ENCODE results near the gene DNAJC7.

DNAJC7 gene

DNA sequence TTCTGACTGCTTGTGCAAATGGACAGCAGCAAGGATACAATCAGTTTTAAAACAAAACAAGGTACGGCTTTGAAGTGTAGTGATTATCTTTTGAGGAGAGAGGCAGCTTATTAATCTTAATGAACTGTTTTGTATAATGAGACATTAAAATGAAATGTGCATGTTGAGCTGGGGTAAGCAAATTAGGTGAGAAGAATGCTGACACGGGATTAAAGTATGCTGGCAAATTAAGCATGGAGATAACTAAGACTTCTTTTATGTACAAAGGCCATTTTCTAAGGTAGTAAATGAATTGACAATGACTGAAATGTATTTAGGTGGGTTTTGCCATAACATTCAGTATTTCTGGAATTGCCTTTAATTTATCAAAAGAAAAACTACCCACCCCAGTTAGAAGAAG, 18.7 kb downstream of the DNAJC7 start (continued):
- TF ChIP-seq SNAI2 (CRISPR knock-in tag; IDR thresholded peaks at IDR 0.05) (no peak), ZFP3 (CRISPR knock-in tag; IDR thresholded peaks at IDR 0.05) (no peak)

DNA sequence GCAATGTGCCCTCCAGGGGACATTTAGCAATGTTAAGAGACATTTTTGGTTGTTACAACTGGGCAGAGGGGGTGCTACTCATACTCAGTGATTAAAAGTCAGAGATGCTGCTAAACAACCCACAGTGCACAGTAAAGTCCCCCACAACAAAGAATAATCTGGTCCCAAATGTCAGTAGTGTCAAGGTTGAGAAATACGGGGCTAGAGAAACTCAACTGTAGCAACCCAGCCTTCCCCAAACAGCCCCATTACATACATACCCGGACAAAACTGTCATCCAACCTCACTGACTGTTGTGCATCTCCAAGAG, 20.4 kb downstream of the DNAJC7 start:
- ATAC-seq, result no peak
- TF ChIP-seq TOX (CRISPR knock-in tag; IDR thresholded peaks at IDR 0.05; ENCODE audit: borderline replicate concordance) (no peak), ZNF70 (CRISPR knock-in tag; IDR thresholded peaks at IDR 0.05) (no peak), ZNF565 (CRISPR knock-in tag; conservative IDR thresholded peaks at IDR 0.05; ENCODE audit: low read depth) (no peak), ESRRG (CRISPR knock-in tag; IDR thresholded peaks at IDR 0.05) (no peak)
- TF ChIP-seq, protein P1, sequence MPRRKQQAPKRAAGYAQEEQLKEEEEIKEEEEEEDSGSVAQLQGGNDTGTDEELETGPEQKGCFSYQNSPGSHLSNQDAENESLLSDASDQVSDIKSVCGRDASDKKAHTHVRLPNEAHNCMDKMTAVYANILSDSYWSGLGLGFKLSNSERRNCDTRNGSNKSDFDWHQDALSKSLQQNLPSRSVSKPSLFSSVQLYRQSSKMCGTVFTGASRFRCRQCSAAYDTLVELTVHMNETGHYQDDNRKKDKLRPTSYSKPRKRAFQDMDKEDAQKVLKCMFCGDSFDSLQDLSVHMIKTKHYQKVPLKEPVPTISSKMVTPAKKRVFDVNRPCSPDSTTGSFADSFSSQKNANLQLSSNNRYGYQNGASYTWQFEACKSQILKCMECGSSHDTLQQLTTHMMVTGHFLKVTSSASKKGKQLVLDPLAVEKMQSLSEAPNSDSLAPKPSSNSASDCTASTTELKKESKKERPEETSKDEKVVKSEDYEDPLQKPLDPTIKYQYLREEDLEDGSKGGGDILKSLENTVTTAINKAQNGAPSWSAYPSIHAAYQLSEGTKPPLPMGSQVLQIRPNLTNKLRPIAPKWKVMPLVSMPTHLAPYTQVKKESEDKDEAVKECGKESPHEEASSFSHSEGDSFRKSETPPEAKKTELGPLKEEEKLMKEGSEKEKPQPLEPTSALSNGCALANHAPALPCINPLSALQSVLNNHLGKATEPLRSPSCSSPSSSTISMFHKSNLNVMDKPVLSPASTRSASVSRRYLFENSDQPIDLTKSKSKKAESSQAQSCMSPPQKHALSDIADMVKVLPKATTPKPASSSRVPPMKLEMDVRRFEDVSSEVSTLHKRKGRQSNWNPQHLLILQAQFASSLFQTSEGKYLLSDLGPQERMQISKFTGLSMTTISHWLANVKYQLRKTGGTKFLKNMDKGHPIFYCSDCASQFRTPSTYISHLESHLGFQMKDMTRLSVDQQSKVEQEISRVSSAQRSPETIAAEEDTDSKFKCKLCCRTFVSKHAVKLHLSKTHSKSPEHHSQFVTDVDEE (CRISPR knock-in tag; IDR thresholded peaks at IDR 0.05), result no peak
- TF ChIP-seq, protein P2, sequence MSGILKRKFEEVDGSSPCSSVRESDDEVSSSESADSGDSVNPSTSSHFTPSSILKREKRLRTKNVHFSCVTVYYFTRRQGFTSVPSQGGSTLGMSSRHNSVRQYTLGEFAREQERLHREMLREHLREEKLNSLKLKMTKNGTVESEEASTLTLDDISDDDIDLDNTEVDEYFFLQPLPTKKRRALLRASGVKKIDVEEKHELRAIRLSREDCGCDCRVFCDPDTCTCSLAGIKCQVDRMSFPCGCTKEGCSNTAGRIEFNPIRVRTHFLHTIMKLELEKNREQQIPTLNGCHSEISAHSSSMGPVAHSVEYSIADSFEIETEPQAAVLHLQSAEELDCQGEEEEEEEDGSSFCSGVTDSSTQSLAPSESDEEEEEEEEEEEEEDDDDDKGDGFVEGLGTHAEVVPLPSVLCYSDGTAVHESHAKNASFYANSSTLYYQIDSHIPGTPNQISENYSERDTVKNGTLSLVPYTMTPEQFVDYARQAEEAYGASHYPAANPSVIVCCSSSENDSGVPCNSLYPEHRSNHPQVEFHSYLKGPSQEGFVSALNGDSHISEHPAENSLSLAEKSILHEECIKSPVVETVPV (CRISPR knock-in tag; IDR thresholded peaks at IDR 0.05), result no peak

DNA sequence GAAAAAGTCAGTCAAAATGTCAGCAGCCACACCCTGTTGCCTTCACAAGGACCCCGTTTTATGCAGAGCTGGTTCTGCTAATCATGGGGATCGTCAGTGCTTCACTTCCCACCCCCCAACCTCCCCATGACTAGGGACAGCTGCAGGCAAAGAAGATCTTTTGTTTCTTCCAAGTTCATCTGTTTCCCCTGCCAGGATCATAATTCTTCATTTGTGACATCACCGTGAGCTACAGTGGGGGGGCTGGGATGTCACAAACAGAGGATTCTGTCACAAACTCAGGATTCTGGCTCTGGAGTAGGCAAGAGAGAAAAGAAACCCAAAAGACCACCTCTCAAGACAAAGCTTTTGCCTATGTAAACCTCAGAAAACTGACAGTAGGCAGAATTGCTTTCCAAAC, 24.7 kb downstream of the DNAJC7 start:
- no peak for ATAC-seq

DNA sequence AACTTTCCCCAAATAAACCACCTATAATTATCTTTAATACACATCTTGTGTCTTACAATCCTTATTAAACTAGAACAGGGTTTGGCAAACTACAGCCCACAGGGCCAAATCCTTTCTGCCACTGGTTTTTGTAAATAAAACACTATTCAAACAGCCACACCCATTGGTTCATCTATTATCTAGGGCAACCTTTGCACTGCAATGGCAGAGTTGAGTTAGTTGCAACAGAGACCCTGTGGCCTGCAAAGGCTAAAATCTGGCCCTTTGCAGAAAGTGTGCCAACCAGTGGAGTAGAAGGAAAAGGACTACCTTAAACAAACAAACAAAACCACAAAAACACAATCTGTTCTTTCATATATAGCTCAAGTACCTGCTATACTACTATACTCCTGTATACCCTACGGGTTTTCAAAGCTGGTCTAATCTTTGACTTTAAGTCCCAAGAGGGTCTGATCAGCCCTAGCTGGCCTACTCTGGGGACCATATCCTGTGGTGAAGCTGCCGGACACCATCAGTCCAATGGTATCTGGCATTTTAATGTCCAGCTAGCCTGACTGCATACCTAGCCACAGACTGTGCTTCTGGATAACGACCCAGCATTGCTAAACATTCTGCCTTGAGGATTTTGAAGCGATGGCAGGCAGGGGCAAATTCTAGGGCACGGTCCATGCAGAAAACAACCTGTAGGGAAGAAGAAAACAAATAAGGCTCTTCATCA, 27.4 kb downstream of the DNAJC7 start:
- no peak for TF ChIP-seq ZFP3 (CRISPR knock-in tag; IDR thresholded peaks at IDR 0.05)
- no peak for ATAC-seq

More for the DNA sequence above, 24.7 kb downstream of the DNAJC7 start:
- no peak for TF ChIP-seq PPARA (CRISPR knock-in tag; IDR thresholded peaks at IDR 0.05; ENCODE audit: borderline replicate concordance)
- TF ChIP-seq ZFP3 (CRISPR knock-in tag; IDR thresholded peaks at IDR 0.05), result no peak
- TF ChIP-seq, protein P3, sequence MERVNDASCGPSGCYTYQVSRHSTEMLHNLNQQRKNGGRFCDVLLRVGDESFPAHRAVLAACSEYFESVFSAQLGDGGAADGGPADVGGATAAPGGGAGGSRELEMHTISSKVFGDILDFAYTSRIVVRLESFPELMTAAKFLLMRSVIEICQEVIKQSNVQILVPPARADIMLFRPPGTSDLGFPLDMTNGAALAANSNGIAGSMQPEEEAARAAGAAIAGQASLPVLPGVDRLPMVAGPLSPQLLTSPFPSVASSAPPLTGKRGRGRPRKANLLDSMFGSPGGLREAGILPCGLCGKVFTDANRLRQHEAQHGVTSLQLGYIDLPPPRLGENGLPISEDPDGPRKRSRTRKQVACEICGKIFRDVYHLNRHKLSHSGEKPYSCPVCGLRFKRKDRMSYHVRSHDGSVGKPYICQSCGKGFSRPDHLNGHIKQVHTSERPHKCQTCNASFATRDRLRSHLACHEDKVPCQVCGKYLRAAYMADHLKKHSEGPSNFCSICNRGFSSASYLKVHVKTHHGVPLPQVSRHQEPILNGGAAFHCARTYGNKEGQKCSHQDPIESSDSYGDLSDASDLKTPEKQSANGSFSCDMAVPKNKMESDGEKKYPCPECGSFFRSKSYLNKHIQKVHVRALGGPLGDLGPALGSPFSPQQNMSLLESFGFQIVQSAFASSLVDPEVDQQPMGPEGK (CRISPR knock-in tag; IDR thresholded peaks at IDR 0.05; ENCODE audit: borderline replicate concordance), result peak; percentile 11; the same call in 1 of the 2 replicates
- no peak for TF ChIP-seq RARB (CRISPR knock-in tag; IDR thresholded peaks at IDR 0.05)
- no peak for TF ChIP-seq OSR1 (CRISPR knock-in tag; IDR thresholded peaks at IDR 0.05)

DNA sequence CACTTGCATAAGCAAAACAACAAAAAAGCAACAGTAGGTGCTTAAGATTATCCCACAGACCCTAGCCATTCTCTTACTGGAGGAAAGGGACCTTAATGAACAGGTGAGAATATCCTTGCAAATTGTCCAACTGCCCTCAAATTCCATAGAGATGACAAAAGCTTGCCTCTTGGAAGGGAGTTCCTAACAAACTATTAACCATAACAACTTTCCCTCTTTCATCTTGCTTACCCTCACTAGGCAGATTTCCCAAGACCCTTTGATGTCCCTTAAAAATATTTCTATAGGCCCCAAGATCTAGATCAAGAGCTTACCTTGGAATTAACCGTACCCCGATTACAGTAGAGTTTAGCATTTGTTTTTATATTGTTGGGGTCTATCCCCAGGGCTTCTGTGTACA, 28.8 kb downstream of the DNAJC7 start:
- TF ChIP-seq BACH2 (CRISPR knock-in tag; IDR thresholded peaks at IDR 0.05; ENCODE audit: borderline replicate concordance), result no peak
- TF ChIP-seq PPARA (CRISPR knock-in tag; IDR thresholded peaks at IDR 0.05; ENCODE audit: borderline replicate concordance), result no peak
- no peak for TF ChIP-seq ZFP3 (CRISPR knock-in tag; IDR thresholded peaks at IDR 0.05)
- no peak for TF ChIP-seq ARNTL (CRISPR knock-in tag; IDR thresholded peaks at IDR 0.05; ENCODE audit: borderline replicate concordance, low read depth)
- TF ChIP-seq RARB (CRISPR knock-in tag; IDR thresholded peaks at IDR 0.05), result no peak
- no peak for TF ChIP-seq ZNF8 (CRISPR knock-in tag; IDR thresholded peaks at IDR 0.05)
- no peak for TF ChIP-seq TOX (CRISPR knock-in tag; IDR thresholded peaks at IDR 0.05; ENCODE audit: borderline replicate concordance)
- no peak for TF ChIP-seq SNAI2 (CRISPR knock-in tag; IDR thresholded peaks at IDR 0.05)
- TF ChIP-seq, protein P3 (CRISPR knock-in tag; IDR thresholded peaks at IDR 0.05; ENCODE audit: borderline replicate concordance), result no peak
- ATAC-seq, result no peak

DNA sequence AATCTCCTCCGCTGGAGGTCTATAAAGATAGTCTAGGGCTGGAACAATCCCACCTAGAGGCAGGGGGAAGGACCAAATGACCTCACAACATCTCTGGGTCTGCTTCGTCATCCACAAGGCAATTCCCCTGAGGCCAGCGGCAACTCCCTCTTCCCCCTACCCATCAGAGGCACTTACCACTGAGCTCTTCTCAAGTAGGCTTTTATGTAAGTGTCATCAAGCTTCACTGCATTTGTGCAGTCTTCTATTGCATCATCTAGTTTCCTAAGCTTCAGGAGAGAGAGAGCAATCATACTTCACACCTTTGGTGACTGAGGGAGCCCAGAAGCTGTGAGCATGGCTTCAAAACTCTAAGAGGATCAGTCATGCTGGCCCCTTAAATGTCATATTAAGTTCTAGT, 29.6 kb downstream of the DNAJC7 start:
- no peak for ATAC-seq
- no peak for TF ChIP-seq SNAI2 (CRISPR knock-in tag; IDR thresholded peaks at IDR 0.05)
- TF ChIP-seq ZFP30 (CRISPR knock-in tag; IDR thresholded peaks at IDR 0.05), result no peak
- TF ChIP-seq, protein P4, sequence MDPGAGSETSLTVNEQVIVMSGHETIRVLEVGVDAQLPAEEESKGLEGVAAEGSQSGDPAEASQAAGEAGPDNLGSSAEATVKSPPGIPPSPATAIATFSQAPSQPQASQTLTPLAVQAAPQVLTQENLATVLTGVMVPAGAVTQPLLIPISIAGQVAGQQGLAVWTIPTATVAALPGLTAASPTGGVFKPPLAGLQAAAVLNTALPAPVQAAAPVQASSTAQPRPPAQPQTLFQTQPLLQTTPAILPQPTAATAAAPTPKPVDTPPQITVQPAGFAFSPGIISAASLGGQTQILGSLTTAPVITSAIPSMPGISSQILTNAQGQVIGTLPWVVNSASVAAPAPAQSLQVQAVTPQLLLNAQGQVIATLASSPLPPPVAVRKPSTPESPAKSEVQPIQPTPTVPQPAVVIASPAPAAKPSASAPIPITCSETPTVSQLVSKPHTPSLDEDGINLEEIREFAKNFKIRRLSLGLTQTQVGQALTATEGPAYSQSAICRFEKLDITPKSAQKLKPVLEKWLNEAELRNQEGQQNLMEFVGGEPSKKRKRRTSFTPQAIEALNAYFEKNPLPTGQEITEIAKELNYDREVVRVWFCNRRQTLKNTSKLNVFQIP (CRISPR knock-in tag; IDR thresholded peaks at IDR 0.05; ENCODE audit: borderline replicate concordance, low read depth), result no peak
- TF ChIP-seq PPARA (CRISPR knock-in tag; IDR thresholded peaks at IDR 0.05; ENCODE audit: borderline replicate concordance), result no peak
- TF ChIP-seq ISL1 (CRISPR knock-in tag; IDR thresholded peaks at IDR 0.05), result no peak
- no peak for TF ChIP-seq ZNF565 (CRISPR knock-in tag; conservative IDR thresholded peaks at IDR 0.05; ENCODE audit: low read depth)

Measured in SK-N-SH treated with all-trans-retinoic acid at 6 μM for 48 hours (cell line).